AG09309 (cell line): Measurements from ENCODE around the gene ATP6V0A4.
"Not testable (repeated sequence)": the region's sequence is repeated elsewhere in the genome, so short reads cannot be mapped to it uniquely, and the experiment has no call there.

Experiments
- DNase-seq: peaks from one replicate; pipeline ENCODE4 v3.0.0-alpha.2; 2010; ENCODE audit warnings: low read depth
- H3K4me3 ChIP-seq: 2 replicates; pipeline ENCODE4 v1.5.1; 2011; ENCODE audit warnings: mild to moderate bottlenecking, low read depth, low read length, moderate library complexity; ENCODE audit not compliant: control insufficient read depth
- CTCF ChIP-seq: IDR thresholded peaks from 2 replicates; pipeline ENCODE4 v1.5.1; 2011; ENCODE audit warnings: mild to moderate bottlenecking, low read depth, low read length, inconsistent platforms; ENCODE audit not compliant: insufficient read depth, control insufficient read depth; ENCODE audit errors: missing control alignments

ATP6V0A4 gene

GRCh38 chr7:138735399-138735798, 62.6 kb downstream of the ATP6V0A4 start:
- no peak for TF ChIP-seq CTCF
- H3K4me3 ChIP-seq = no peak overlapping the region
- no peak for DNase-seq

GRCh38 chr7:138731733-138732132, 66.3 kb downstream of the ATP6V0A4 start:
- DNase-seq = not testable (repeated sequence)

GRCh38 chr7:138729444-138729843, 68.6 kb downstream of the ATP6V0A4 start:
- no peak for TF ChIP-seq CTCF
- no peak for DNase-seq
- H3K4me3 ChIP-seq = no peak overlapping the region

More at GRCh38 chr7:138731733-138732132, 66.3 kb downstream of the ATP6V0A4 start:
- H3K4me3 ChIP-seq = not testable (repeated sequence)

- no peak overlapping the region for H3K4me3 ChIP-seq
- DNase-seq = no peak
- no peak for TF ChIP-seq CTCF
These were observed 70.5 kb downstream of the ATP6V0A4 start for GRCh38 chr7:138727336-138728099.

- DNase-seq = no peak
- no peak overlapping the region for H3K4me3 ChIP-seq
- peak; percentile 17 for TF ChIP-seq CTCF
These were observed 71.7 kb downstream of the ATP6V0A4 start for GRCh38 chr7:138726288-138726687.

- TF ChIP-seq CTCF = no peak
- no peak for DNase-seq
- H3K4me3 ChIP-seq = no peak overlapping the region
These were observed 77.7 kb downstream of the ATP6V0A4 start for GRCh38 chr7:138720286-138720685.

GRCh38 chr7:138716889-138717288, 81.1 kb downstream of the ATP6V0A4 start:
- DNase-seq = no peak
- TF ChIP-seq CTCF = no peak
- H3K4me3 ChIP-seq = no peak overlapping the region
